Mucosa of gallbladder (tissue), 1 donor: ENCODE data around the gene ZNF467. TPM values are rescaled to one million over a fixed set of nuclear protein-coding genes. Genes with fewer than 3 reads are reported as not detected.
A peak's percentile ranks its signal among the peaks of the same experiment; 100 is the strongest.

Source experiments
- DNase-seq: peaks from one replicate; pipeline ENCODE4 v3.0.0-alpha.2; 2020; ENCODE audit warnings: low spot score
- total RNA-seq: library from RNA; stranded (reverse); gene quantifications from one replicate; pipeline ENCODE4 v1.2.1, GENCODE V29; 2021
- donor health status: DM: no; HTN: no; CAD: no.

The ZNF467 gene
- total RNA-seq, 1 donor from 2014 or later = 31.1 TPM

DNA sequence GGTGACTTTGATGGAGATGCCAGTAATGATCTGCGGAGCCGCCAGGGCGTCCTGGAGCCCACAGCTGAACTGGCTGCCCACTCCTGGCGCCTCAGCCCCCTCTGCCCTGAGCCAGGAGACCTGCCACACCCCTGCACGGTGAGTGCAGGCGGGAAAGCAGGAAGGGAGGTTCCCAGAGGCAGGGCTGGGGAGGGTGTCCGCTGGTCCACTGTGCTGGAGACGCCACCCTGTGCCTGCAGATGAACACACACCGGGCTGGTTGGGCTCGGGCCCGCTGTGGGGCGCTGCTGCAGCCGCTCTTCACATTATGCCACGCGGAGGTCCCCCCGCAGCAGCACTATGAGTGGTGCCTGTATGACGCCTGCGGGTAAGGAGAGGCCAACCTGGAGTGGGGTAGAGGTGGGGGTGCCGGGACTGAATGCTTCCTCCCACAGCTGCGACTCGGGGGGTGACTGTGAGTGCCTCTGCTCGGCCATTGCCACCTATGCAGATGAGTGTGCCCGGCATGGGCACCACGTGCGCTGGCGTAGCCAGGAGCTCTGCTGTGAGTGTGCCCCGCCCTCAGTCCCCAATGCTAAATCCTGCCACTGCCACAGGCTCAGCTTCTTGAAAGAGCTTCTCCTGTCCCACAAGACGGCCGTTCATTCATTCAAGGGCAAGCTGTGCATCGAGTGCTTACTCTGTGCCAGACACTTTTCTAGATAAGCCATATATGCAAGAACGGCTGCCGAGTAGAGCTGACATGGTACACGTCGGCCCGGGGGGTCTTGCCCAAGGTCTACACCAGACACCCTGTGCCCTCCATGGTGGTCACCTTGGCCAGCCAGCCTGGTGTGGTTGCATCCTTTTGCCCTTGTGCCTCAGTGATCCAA lies 14.3 kb upstream of the ZNF467 start:
- DNase-seq = no peak

GRCh38 chr7:149785983-149786382 lies 12.6 kb upstream of the ZNF467 start:
- DNase-seq = no peak

DNA sequence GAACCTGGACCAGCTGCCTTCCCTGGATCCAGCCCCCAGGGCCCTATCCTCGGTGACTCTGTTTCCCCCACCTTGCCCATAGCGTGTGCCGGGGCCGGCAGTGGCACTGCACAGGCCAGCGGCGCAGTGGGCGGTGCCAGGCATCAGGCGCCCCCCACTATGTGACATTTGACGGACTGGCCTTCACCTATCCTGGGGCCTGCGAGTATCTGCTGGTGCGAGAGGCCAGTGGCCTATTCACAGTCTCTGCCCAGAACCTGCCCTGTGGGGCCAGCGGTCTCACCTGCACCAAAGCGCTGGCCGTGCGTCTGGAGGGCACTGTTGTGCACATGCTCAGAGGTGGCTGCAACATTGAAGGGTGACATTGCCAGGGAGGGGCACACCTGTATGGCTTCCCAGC lies 12.0 kb upstream of the ZNF467 start:
- no peak for DNase-seq

- DNase-seq = no peak
These were observed 10.8 kb upstream of the ZNF467 start for GRCh38 chr7:149784251-149784608.

DNA sequence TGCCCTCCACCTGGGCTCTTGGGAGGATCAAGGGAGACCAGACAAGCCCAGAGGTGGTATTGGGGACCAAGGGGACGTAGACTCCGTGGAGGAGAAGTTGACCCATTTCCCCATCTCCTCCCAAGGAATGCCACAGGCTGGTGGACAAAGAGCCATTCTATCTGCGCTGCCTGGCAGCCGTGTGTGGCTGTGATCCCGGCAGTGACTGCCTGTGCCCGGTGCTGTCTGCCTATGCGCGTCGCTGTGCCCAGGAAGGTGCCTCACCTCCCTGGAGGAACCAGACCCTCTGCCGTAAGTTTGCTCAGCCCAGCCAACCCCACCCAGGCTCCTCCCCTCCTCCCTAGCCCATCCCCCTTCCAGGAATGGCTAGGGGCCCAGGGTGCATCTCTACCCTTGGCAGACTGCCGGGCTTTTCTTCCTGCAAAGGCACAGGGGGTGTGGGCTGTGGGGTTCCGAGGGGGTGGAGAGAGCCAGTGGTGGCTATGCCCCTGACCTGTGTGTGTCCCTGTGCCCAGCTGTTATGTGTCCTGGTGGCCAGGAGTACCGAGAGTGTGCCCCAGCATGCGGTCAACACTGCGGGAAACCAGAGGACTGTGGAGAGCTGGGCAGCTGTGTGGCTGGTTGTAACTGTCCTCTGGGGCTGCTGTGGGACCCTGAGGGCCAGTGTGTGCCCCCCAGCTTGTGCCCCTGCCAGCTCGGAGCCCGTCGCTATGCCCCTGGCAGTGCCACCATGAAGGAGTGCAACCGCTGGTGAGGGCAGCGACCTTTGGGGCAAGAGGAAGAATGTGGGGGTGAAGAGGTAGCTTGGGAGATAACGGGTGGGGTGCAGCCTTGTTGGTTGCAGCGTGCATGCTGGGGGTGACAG lies 10.2 kb upstream of the ZNF467 start:
- no peak for DNase-seq

- no peak for DNase-seq
These were observed 9.4 kb upstream of the ZNF467 start for GRCh38 chr7:149782682-149783345.

- DNase-seq = no peak
These were observed 8.5 kb upstream of the ZNF467 start for GRCh38 chr7:149781921-149782320.

DNA sequence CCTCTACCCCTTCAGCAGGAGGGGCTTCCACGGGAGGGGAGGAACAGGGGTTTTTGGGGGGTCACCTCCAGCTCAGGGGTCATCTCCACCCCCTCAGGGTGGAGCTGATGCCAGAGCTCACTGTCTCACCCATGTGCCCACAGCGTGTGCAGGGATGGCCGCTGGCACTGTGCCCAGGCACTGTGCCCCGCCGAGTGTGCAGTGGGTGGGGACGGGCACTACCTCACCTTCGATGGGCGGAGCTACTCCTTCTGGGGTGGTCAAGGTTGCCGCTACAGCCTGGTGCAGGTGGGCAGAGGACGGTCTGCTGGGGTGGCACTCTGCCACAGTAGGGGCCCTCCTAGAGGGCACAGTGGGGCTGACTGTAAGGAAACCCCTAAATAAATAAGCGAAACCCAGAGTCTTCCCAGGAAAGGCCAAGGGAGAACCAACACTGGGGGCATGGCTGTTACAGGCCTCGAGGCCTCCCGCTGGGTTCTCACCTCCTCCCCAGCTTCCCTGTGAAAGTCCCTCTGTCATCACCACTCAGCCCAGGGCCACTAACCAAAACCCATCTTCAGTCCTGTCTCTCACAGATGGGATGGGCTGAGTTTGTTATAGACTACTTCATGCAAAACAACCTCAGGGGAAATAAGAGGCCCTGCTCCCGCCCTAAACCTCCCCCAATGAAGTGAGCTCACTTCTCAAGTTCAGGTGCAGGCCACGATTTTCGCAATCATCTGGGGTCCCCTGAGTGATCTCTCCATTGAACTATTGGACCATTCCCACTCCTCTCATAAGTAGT lies 7.4 kb upstream of the ZNF467 start:
- DNase-seq = no peak

GRCh38 chr7:149780056-149780455 lies 6.7 kb upstream of the ZNF467 start:
- DNase-seq = no peak

DNA sequence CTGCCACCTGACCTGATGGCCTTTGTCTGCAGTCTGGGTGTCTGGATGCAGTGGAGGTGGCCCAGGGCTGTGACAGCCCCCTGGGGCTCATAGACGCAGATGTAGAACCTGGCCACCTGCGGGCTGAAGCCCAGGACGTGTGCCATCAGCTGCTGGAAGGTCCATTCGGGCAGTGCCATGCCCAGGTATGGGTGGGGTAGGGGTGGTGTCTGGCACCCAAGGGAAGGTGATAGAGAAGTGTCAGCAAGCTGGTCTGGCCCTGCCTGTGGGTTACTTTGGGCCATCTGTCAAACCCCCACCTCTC lies 6.1 kb upstream of the ZNF467 start:
- no peak for DNase-seq

GRCh38 chr7:149778696-149779501 lies 5.5 kb upstream of the ZNF467 start:
- DNase-seq = no peak

- no peak for DNase-seq
These were observed 4.9 kb upstream of the ZNF467 start for GRCh38 chr7:149778327-149778637.

DNA sequence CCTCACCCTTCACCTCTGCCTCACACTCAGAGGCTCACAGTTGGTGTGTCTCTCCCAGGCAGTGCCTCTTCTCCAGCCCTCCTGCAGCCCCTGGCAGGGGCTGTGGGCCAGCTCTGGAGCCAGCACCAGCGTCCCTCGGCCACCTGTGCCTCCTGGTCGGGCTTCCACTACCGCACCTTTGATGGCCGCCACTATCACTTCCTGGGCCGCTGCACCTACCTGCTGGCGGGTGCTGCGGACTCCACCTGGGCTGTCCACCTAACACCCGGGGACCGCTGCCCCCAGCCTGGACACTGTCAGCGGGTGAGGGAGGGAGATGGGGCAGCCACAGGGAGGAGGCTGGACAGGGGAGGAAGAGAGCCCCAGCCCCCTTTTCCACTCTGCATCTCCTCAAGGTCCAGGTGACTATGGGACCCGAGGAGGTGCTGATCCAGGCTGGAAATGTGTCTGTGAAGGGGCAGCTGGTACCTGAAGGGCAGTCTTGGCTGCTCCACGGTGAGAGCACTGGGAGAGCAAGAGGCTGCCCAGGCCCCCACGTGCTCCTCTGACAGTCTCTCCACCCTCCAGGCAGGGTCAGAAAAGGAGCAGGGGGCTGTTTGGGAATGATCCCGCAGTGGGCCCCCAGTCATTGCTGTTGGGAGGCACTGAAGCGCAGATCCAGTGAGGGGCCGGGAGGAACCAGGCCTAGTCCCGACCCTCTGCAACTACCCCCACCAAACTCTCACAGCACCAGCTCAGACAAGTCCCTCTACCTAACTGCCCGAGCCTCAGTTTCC lies 4.4 kb upstream of the ZNF467 start:
- DNase-seq = no peak

GRCh38 chr7:149776848-149777407 lies 3.5 kb upstream of the ZNF467 start:
- DNase-seq = no peak

- DNase-seq = peak; percentile 68
These were observed 2.9 kb upstream of the ZNF467 start for GRCh38 chr7:149776289-149776688.

- no peak for DNase-seq
These were observed 1.8 kb upstream of the ZNF467 start for GRCh38 chr7:149775176-149775556.

- DNase-seq = peak; percentile 30
These were observed 1.1 kb upstream of the ZNF467 start for GRCh38 chr7:149774237-149775175.

GRCh38 chr7:149772956-149773434 lies 393 bp downstream of the ZNF467 start:
- DNase-seq = no peak
